GM12878 (cell line): ENCODE measurements around the gene NAALADL2.

Source experiments
- ESRRA ChIP-seq: IDR thresholded peaks from 2 replicates; pipeline ENCODE4 v1.6.1; 2012; ENCODE audit warnings: mild to moderate bottlenecking, low read length, improper control_type of control experiment
- EZH2 ChIP-seq: IDR thresholded peaks from 2 replicates; pipeline ENCODE4 v1.6.1; 2012; ENCODE audit warnings: low read depth, mild to moderate bottlenecking, control low read depth, inconsistent platforms, low read length, borderline replicate concordance; ENCODE audit not compliant: control insufficient read depth
- NRF1 ChIP-seq: conservative IDR thresholded peaks from 2 replicates; pipeline ENCODE4 v1.6.1; 2011; ENCODE audit warnings: mild to moderate bottlenecking, low read depth, low read length, improper control_type of control experiment
- POLR2AphosphoS5 ChIP-seq: IDR thresholded peaks from 2 replicates; pipeline ENCODE4 v1.6.1; 2011; ENCODE audit warnings: mild to moderate bottlenecking, low read length, inconsistent platforms
- RB1 ChIP-seq: fragments of 450-650 bp; formaldehyde crosslinking; IDR thresholded peaks from 2 replicates; pipeline ENCODE4 v1.6.1; 2017; ENCODE audit warnings: mild to moderate bottlenecking, borderline replicate concordance
- RFX5 ChIP-seq: IDR thresholded peaks from 2 replicates; pipeline ENCODE4 v1.6.1; 2011; ENCODE audit warnings: low read depth, low read length, improper control_type of control experiment
- SP1 ChIP-seq: IDR thresholded peaks from one replicate; pipeline ENCODE4 v1.6.1; 2011; ENCODE audit warnings: low read depth, low read length
- TF ChIP-seq, protein P1 (sequence below), 3 experiments: IDR thresholded peaks in 2 of 3; conservative IDR thresholded peaks in 1 of 3; 2 replicates each; pipeline ENCODE4 v1.5.1; 2011; ENCODE audit warnings: low read depth in 3 of 3, low read length in 3 of 3, mild to moderate bottlenecking in 3 of 3, control low read depth in 2 of 3, moderate library complexity in 2 of 3, inconsistent platforms in 1 of 3, mixed read lengths in 1 of 3; ENCODE audit not compliant: control insufficient read depth in 2 of 3, insufficient read depth in 1 of 3; ENCODE audit errors: extremely low read depth in 1 of 3

DNA sequence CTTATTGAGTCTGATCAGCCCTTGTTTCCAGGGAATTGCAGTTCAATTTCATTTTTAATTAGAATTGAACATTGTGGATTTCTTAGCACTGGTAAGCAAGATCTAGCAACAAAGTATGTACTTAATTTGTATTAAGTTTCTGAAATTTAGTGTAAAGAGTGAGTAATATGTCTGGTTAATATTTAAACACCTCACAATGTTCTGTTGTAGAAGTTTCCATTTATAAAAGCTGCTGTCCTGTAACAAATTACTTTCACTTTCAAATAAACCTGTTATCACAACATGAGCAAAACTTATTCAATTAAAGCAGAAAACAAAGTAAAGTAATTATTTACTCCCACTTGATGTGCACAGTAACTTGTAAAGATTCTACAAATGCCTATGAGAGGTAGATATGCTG, 448.5 kb downstream of the NAALADL2 start:
- no peak for TF ChIP-seq EZH2
- no peak for TF ChIP-seq SP1
- TF ChIP-seq, protein P1, sequence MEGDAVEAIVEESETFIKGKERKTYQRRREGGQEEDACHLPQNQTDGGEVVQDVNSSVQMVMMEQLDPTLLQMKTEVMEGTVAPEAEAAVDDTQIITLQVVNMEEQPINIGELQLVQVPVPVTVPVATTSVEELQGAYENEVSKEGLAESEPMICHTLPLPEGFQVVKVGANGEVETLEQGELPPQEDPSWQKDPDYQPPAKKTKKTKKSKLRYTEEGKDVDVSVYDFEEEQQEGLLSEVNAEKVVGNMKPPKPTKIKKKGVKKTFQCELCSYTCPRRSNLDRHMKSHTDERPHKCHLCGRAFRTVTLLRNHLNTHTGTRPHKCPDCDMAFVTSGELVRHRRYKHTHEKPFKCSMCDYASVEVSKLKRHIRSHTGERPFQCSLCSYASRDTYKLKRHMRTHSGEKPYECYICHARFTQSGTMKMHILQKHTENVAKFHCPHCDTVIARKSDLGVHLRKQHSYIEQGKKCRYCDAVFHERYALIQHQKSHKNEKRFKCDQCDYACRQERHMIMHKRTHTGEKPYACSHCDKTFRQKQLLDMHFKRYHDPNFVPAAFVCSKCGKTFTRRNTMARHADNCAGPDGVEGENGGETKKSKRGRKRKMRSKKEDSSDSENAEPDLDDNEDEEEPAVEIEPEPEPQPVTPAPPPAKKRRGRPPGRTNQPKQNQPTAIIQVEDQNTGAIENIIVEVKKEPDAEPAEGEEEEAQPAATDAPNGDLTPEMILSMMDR (IDR thresholded peaks at IDR 0.05 in 2 of 3, conservative IDR thresholded peaks at IDR 0.05 in 1 of 3; ENCODE audit: control insufficient read depth in 2 of 3, extremely low read depth in 1 of 3, insufficient read depth in 1 of 3, low read depth in 3 of 3, low read length in 3 of 3) = no peak
- TF ChIP-seq NRF1 = no peak
- no peak; the same call in 1 of the 2 replicates for TF ChIP-seq RB1
- no peak for TF ChIP-seq POLR2AphosphoS5
- TF ChIP-seq RFX5 = no peak
- no peak for TF ChIP-seq ESRRA
